Activated CD4-positive, alpha-beta T cell treated with anti-CD3 and anti-CD28 coated beads, Interleukin-2, amount 50 U/mL, for 1 hour (primary cell): ENCODE results near the gene GPC6.

ENCODE experiments used
- DNase-seq: peaks from one replicate; pipeline ENCODE4 v3.0.0-alpha.2; 2020

Gene GPC6

GRCh38 chr13:93708308-93709075 lies 481.9 kb downstream of the GPC6 start:
- DNase-seq, result no peak

DNA sequence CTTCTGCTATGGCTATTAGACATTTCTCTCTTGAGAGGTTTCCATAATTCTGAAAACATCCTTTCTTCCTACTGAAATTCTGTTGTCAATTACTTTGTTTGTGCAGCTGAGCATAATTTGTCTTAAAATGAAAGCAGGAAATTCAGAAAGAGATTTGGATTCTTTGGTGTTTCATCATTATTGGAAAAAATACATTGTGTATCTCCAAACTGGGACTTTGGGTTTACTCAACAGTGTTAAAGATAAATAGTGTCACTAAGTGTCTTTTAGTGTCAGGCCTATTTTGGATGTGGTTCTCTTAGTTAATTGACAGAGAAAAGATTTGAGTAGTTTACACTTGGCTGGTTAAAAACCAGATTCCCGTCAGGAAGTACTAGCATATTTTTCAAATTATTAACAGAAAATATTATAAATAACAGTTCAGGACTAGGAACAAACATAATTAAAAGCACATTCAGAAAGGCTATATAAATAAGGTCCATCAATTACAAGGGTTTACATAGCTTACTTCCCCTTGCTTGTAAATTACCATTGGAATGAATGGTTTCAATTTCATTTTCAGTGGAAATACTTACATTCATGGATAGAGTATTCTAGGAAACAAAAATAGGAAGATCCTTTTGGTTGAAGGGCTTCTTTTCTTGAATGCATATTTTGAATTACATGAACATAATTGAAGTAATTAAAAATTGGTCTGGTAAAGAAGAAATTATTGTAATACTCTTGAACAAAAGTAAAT lies 483.1 kb downstream of the GPC6 start:
- DNase-seq, result no peak

DNA sequence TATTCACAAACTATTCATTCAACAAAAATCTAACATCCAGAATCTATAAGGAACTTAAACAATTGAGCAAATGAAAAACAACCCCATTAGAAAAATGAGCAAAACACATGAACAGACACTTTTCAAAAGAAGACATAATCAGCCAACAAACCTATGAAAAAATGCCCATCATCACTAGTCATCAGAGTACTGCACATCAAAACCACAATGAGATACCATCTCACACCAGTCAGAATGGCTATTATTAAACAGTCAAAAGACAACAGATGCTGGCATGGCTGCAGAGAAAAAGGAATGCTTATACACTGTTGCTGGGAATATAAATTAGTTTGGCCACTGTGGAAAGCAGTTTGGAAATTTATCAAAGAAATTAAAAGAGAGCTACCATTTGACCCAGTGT lies 487.6 kb downstream of the GPC6 start:
- DNase-seq, result no peak

DNA sequence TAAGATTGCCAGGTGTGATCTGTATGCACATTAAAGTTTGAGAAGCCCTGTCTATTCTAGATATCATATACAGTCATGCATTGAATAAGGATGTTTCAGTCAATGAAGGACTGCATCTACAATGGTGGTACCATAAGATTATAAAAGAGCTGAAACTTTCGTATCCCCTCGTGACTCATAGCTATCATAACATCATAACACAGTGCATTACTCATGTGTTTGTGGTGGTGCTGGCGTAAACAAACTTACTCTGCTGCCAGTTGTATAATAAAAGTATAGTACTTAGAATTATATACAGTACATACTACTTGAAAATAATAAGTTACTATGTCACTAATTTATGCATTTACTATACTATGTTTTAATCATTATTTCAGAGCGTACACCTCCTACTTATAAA lies 489.3 kb downstream of the GPC6 start:
- no peak for DNase-seq

GRCh38 chr13:93716623-93717022 lies 490.0 kb downstream of the GPC6 start:
- DNase-seq, result no peak

DNA sequence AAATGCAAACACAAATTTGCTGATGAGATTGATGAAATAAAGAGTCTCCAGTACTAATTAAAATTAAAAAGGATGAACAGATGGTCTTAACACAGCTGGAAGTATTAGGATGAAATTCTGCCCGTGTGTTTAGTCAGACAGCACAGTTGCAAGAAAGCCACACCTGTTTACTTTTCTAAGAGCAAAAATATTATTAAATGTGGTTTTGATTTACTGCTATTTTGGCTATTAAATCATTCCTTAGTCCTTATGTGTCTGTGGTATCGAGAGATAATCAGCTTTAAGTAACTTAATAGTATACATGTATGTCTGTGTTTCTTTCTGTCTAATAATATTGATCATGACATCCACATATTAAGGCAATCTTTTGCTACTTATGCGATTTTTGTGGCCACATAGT lies 494.9 kb downstream of the GPC6 start:
- no peak for DNase-seq

- DNase-seq, result no peak
Measured at GRCh38 chr13:93723316-93723715, 496.7 kb downstream of the GPC6 start.

GRCh38 chr13:93724187-93724586 lies 497.6 kb downstream of the GPC6 start:
- no peak for DNase-seq

- DNase-seq, result no peak
Measured at GRCh38 chr13:93726173-93726957, 499.8 kb downstream of the GPC6 start.

- no peak for DNase-seq
Measured at GRCh38 chr13:93727211-93728141, 500.9 kb downstream of the GPC6 start.

DNA sequence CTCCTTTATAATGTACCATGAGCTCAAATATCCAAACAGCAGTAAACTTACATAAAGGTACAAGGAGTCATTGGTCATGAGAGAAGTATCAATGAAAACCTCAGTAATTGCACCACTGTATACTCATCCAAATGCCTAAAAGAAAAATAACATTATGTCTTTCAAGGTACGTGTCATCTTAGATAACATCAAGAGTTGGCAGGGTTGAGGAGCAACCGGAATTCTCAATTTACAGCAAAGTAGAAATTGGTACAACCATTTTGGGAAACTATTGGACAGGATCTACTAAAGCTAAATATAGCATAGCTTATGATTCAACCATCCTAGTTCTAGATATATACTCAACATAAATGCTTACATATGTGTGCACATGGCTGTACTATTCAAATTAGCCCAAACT lies 502.8 kb downstream of the GPC6 start:
- DNase-seq, result no peak

DNA sequence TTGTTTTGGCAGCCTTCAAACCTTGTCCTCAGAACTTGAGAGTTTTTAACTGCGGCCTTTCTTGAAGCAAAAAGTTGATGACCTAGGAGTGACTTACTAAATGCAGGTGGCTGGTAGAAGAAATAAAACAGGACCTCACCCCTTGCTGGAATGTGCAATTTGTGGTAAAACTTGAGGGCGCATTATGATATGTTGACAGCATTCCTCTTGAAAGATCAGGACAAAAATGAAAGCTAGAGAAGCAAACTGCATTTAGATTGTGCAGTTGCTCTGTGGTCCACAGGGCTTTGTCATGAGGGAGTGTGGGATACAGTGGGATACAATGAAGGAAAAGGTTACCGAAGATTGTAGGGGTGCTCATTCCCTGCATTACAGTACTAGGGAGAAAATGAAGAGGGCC lies 504.2 kb downstream of the GPC6 start:
- DNase-seq, result no peak

DNA sequence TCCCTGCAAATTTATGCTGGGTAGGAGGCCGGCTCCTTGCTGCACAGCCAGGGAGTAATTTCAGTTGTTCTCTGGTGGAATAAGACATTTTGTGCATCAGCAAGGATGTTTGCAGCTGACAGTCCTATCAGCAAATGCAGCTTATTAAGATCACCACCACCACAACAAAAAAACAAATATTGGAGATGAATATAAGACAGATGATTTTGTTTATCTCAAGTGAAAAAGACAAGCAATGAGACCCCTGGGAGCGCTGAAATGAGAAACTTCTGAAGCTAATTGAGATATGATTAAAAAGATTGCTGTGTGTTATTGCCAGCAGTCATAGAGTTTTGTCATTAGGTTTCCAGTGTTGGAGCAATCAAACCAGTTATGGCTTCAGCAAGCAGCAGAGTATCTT lies 505.6 kb downstream of the GPC6 start:
- DNase-seq, result no peak

DNA sequence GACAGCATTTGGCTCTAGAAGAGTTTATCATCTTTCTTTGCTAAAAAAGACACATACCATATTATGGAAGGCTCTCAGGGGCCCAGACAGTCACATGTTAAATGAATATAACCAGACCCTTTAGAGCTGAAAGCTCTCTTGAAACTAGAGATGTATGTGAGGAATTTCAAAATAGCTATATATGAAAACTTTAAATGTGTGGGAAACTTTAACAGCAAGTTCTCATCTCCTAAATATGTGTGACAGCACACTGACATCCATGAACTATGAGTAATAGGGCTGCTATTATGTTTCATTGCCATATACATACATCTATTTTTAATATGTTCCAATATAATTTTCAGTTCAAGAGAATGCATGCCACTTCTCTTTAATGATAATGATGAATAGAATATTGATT lies 509.5 kb downstream of the GPC6 start:
- no peak for DNase-seq

DNA sequence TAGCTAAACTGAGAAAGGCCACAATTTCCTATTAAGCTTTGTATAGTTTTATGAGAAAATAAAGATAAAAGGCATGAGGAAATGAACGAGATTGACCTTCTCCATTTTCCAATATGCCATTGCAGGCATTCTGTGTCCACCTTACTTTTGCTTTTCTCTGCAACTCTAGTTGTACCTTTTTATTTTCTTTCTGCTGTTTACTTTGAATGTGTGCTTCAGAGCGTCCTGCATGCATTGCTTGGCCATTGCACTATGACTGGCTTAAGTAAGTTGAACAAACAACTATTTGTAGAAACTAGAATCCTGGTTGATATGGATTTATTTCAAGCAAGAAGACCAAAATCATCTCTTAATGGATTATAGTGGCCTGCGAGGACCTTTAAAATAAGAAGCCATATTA lies 510.3 kb downstream of the GPC6 start:
- DNase-seq, result no peak

DNA sequence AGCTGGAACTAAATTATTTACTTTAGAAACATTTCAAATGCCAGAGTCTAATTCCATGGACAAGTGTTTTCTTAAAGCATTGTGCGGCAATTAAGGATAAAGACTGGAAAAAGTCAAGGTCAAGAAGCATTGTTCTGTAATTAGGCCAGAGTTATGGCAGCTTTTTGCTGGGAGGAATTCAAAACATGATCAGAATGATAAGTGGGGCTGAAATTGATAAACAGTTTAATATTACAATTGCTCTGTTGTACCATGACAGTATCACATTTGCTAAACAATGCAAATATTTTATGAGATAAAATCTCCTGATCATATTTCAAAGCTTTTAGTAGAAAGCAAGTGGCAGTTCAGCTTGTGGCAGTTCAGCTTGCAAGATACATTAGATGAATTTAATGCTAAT lies 513.7 kb downstream of the GPC6 start:
- no peak for DNase-seq

DNA sequence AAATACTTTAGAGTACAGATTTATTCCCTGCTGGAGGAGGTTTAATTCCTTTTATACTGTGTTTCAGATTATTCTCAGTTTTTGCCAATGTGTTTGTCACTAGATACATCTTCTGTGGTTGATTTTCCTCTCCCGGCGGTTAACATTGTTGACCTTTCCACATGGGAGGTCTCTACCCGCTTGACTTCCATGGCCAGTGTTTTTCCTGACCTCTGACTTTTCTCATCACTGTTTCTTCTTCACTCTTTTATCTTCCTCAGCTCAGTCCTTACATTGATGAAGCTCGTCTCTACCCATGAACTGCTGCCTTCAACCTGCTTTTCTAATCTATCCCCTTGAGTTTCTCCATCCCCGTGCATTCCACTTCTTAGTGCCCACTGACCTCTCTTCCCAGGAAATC lies 517.4 kb downstream of the GPC6 start:
- DNase-seq, result no peak

DNA sequence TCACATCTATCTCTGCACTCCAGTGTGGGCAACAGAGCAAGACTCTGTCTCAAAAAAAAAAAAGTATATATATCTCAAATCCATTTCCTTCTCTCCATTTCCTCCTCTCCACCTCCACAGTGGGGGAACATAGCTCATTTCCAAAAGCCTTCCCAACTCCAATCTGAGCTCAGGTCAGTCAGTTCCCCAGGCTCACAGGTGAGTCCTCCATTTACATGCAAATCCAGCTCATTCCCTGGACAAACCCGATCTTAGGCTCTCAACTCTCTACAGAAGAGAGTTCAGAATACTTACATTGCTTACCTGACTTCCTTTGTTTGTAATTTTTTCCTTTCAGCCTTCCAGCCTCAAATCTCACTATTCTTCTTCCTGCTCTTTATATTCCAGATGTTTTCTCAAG lies 518.3 kb downstream of the GPC6 start:
- no peak for DNase-seq

- DNase-seq, result no peak
Measured at GRCh38 chr13:93745884-93746283, 519.3 kb downstream of the GPC6 start.

- no peak for DNase-seq
Measured at GRCh38 chr13:93746589-93746988, 520.0 kb downstream of the GPC6 start.

DNA sequence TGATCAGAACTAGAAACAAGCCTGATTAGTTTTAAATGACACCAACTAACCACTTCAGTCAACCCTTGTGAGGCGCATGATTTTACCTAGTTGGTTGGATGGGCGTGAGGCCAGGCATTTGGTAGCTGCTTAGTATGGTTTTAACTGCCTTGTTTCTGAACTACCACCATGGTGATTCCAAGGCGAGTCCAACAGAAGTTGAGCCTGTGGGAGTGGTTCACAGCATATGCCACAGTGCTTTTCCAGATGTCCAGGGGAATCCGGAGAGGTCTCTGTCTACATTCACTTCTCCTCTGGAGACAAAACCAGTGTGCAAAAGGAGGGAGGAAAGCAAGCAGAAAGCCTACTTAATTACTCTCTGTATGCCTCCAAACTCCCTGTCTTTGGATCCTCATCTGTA lies 524.1 kb downstream of the GPC6 start:
- DNase-seq, result no peak

GRCh38 chr13:93751117-93751516 lies 524.5 kb downstream of the GPC6 start:
- no peak for DNase-seq

GRCh38 chr13:93752541-93752940 lies 525.9 kb downstream of the GPC6 start:
- DNase-seq, result no peak
